Measurements from ENCODE around the gene BHLHE41. TPM values are rescaled to one million over a fixed set of nuclear protein-coding genes. Genes with fewer than 3 reads are reported as not detected.

BHLHE41 gene
- total and polyA plus RNA-seq, 9 of the 15 experiments (the other 6 are each of a cell fraction or from before 2014, with no cell fraction given): not detected

DNA sequence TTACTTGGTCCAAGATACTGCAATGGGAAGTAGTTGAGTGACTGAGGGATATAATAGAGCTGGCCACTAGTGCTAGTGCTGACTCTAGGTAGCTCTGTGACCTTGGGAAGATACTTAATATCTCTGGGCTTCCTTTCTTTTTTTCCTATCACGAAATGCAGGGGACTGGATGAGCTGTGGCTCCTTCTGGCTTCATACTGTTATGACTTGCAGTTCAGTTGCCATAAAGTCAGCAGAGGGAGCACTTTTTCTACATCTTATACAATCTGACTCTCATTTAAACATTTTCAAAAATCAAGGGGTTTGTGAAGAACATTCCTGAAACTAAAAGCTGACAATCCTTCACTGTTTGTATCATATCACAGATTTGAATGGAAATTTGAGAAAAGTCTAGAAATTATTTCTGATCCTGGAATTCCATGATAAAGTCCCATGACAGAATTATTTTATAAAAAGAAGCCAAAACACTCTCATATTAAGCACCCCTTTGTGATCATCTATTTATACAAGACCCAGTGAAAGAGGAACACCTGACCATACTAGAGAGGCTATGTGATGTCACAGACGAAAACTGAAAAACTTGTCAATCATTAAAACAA is 5.3 kb downstream of the BHLHE41 start (continued):
- TF ChIP-seq, protein P1, sequence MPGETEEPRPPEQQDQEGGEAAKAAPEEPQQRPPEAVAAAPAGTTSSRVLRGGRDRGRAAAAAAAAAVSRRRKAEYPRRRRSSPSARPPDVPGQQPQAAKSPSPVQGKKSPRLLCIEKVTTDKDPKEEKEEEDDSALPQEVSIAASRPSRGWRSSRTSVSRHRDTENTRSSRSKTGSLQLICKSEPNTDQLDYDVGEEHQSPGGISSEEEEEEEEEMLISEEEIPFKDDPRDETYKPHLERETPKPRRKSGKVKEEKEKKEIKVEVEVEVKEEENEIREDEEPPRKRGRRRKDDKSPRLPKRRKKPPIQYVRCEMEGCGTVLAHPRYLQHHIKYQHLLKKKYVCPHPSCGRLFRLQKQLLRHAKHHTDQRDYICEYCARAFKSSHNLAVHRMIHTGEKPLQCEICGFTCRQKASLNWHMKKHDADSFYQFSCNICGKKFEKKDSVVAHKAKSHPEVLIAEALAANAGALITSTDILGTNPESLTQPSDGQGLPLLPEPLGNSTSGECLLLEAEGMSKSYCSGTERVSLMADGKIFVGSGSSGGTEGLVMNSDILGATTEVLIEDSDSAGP (CRISPR knock-in tag; IDR thresholded peaks at IDR 0.05): no peak
- no peak for TF ChIP-seq GTF2A2 (tag; IDR thresholded peaks at IDR 0.05)
- TF ChIP-seq RAD21 (CRISPR knock-in tag; conservative IDR thresholded peaks at IDR 0.05 in 1 of 2, IDR thresholded peaks at IDR 0.05 in 1 of 2): peak; percentile 66 to 74
- TF ChIP-seq, protein P2, sequence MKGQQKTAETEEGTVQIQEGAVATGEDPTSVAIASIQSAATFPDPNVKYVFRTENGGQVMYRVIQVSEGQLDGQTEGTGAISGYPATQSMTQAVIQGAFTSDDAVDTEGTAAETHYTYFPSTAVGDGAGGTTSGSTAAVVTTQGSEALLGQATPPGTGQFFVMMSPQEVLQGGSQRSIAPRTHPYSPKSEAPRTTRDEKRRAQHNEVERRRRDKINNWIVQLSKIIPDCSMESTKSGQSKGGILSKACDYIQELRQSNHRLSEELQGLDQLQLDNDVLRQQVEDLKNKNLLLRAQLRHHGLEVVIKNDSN (CRISPR knock-in tag; IDR thresholded peaks at IDR 0.05): no peak
- no peak for TF ChIP-seq ZNF184 (CRISPR knock-in tag; IDR thresholded peaks at IDR 0.05)
- TF ChIP-seq BCL6 (CRISPR knock-in tag; IDR thresholded peaks at IDR 0.05): no peak
- TF ChIP-seq, protein P3, sequence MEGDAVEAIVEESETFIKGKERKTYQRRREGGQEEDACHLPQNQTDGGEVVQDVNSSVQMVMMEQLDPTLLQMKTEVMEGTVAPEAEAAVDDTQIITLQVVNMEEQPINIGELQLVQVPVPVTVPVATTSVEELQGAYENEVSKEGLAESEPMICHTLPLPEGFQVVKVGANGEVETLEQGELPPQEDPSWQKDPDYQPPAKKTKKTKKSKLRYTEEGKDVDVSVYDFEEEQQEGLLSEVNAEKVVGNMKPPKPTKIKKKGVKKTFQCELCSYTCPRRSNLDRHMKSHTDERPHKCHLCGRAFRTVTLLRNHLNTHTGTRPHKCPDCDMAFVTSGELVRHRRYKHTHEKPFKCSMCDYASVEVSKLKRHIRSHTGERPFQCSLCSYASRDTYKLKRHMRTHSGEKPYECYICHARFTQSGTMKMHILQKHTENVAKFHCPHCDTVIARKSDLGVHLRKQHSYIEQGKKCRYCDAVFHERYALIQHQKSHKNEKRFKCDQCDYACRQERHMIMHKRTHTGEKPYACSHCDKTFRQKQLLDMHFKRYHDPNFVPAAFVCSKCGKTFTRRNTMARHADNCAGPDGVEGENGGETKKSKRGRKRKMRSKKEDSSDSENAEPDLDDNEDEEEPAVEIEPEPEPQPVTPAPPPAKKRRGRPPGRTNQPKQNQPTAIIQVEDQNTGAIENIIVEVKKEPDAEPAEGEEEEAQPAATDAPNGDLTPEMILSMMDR (IDR thresholded peaks at IDR 0.05 in 2 of 3, conservative IDR thresholded peaks at IDR 0.05 in 1 of 3; ENCODE audit: insufficient read depth in 2 of 3, low read depth in 1 of 3, low read length in 3 of 3): peak in 2 of 3 experiments; percentile 42 to 52; a peak in 2 of 6 replicates
- no peak for TF ChIP-seq ILK (tag; IDR thresholded peaks at IDR 0.05; ENCODE audit: borderline replicate concordance, low read depth)
- TF ChIP-seq, protein P4, sequence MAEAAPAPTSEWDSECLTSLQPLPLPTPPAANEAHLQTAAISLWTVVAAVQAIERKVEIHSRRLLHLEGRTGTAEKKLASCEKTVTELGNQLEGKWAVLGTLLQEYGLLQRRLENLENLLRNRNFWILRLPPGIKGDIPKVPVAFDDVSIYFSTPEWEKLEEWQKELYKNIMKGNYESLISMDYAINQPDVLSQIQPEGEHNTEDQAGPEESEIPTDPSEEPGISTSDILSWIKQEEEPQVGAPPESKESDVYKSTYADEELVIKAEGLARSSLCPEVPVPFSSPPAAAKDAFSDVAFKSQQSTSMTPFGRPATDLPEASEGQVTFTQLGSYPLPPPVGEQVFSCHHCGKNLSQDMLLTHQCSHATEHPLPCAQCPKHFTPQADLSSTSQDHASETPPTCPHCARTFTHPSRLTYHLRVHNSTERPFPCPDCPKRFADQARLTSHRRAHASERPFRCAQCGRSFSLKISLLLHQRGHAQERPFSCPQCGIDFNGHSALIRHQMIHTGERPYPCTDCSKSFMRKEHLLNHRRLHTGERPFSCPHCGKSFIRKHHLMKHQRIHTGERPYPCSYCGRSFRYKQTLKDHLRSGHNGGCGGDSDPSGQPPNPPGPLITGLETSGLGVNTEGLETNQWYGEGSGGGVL (CRISPR knock-in tag; IDR thresholded peaks at IDR 0.05): no peak
- TF ChIP-seq DPF2 (IDR thresholded peaks at IDR 0.05): no peak
- no peak for TF ChIP-seq PYGO2 (tag; IDR thresholded peaks at IDR 0.05)
- 0 out of 2 replicates have a peak, but pooled peaks have one; percentile 25 for TF ChIP-seq NFE2 (IDR thresholded peaks at IDR 0.05; ENCODE audit: low read depth)
- no peak for TF ChIP-seq KAT2B (IDR thresholded peaks at IDR 0.05; ENCODE audit: low read depth, low read length)
- no peak for TF ChIP-seq SMARCB1 (IDR thresholded peaks at IDR 0.05; ENCODE audit: insufficient read length, low read depth)
- TF ChIP-seq ZFPM2 (CRISPR knock-in tag; IDR thresholded peaks at IDR 0.05): no peak
- no peak for TF ChIP-seq MAFG (tag; conservative IDR thresholded peaks at IDR 0.05)
- TF ChIP-seq, protein P5, sequence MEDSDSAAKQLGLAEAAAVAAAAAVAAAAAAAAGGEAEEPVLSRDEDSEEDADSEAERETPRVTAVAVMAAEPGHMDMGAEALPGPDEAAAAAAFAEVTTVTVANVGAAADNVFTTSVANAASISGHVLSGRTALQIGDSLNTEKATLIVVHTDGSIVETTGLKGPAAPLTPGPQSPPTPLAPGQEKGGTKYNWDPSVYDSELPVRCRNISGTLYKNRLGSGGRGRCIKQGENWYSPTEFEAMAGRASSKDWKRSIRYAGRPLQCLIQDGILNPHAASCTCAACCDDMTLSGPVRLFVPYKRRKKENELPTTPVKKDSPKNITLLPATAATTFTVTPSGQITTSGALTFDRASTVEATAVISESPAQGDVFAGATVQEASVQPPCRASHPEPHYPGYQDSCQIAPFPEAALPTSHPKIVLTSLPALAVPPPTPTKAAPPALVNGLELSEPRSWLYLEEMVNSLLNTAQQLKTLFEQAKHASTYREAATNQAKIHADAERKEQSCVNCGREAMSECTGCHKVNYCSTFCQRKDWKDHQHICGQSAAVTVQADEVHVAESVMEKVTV (CRISPR knock-in tag; IDR thresholded peaks at IDR 0.05): peak; percentile 63; the same call in 1 of the 2 replicates
- no peak for TF ChIP-seq ETS2 (tag; IDR thresholded peaks at IDR 0.05; ENCODE audit: borderline replicate concordance, poor library complexity, severe bottlenecking)

Data from K562 (cell line).